HEK293 (cell line): Measurements from ENCODE around the gene SHISA9.

Experiments used
- ZNF274 ChIP-seq, 2 experiments: fragments of 200-500 bp in 1 of 2; fragments of 450-650 bp in 1 of 2; sonication (Bioruptor generic) in 1 of 2; formaldehyde crosslinking in 1 of 2; IDR thresholded peaks; 2 replicates each; pipeline versions ENCODE4 v1.5.1 to v1.6.1; 2014 to 2016; ENCODE audit warnings: borderline replicate concordance in 1 of 2, inconsistent platforms in 1 of 2, low read length in 1 of 2, missing biosample characterization in 1 of 2, missing genetic modification characterization in 1 of 2
- ZNF37A ChIP-seq: fragments of 450-650 bp; IDR thresholded peaks from 2 replicates; pipeline ENCODE4 v1.5.1; 2018; ENCODE audit warnings: missing biosample characterization, missing genetic modification characterization
- TF ChIP-seq, protein P1 (sequence below): fragments of 450-650 bp; formaldehyde crosslinking; IDR thresholded peaks from 2 replicates; pipeline ENCODE4 v1.5.1; 2016; ENCODE audit warnings: missing biosample characterization, missing genetic modification characterization
- TF ChIP-seq, protein P2 (sequence below): fragments of 450-650 bp; formaldehyde crosslinking; IDR thresholded peaks from 2 replicates; pipeline ENCODE4 v1.5.1; 2016; ENCODE audit warnings: missing biosample characterization, missing genetic modification characterization

DNA sequence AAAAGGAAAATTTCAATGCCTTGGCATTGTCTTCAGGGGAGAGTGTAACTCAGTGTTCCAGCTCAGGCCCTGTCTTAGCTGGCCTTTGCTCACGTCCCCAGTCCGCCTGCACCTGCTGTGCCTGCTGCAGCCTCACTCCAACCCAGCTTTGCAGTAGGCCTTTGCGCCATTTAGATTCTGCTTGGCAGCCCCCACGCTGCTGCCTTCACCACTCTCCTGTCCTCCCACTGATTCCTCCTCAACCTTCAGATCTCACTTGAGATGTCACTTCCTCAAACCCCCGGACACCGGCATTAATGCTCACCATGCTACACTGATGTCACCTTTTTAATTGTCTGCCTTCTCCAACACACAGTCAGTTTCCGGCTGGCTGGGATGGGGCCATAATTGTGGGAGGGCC is 166.2 kb downstream of the SHISA9 start:
- TF ChIP-seq, protein P1, sequence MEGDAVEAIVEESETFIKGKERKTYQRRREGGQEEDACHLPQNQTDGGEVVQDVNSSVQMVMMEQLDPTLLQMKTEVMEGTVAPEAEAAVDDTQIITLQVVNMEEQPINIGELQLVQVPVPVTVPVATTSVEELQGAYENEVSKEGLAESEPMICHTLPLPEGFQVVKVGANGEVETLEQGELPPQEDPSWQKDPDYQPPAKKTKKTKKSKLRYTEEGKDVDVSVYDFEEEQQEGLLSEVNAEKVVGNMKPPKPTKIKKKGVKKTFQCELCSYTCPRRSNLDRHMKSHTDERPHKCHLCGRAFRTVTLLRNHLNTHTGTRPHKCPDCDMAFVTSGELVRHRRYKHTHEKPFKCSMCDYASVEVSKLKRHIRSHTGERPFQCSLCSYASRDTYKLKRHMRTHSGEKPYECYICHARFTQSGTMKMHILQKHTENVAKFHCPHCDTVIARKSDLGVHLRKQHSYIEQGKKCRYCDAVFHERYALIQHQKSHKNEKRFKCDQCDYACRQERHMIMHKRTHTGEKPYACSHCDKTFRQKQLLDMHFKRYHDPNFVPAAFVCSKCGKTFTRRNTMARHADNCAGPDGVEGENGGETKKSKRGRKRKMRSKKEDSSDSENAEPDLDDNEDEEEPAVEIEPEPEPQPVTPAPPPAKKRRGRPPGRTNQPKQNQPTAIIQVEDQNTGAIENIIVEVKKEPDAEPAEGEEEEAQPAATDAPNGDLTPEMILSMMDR (tag by site-specific recombination) = no peak
- TF ChIP-seq ZNF37A (no peak), ZNF274 (IDR thresholded peaks at IDR 0.05; ENCODE audit: low read length) (no peak), ZNF274 (tag by site-specific recombination; IDR thresholded peaks at IDR 0.05; ENCODE audit: borderline replicate concordance) (no peak)
- TF ChIP-seq, protein P2, sequence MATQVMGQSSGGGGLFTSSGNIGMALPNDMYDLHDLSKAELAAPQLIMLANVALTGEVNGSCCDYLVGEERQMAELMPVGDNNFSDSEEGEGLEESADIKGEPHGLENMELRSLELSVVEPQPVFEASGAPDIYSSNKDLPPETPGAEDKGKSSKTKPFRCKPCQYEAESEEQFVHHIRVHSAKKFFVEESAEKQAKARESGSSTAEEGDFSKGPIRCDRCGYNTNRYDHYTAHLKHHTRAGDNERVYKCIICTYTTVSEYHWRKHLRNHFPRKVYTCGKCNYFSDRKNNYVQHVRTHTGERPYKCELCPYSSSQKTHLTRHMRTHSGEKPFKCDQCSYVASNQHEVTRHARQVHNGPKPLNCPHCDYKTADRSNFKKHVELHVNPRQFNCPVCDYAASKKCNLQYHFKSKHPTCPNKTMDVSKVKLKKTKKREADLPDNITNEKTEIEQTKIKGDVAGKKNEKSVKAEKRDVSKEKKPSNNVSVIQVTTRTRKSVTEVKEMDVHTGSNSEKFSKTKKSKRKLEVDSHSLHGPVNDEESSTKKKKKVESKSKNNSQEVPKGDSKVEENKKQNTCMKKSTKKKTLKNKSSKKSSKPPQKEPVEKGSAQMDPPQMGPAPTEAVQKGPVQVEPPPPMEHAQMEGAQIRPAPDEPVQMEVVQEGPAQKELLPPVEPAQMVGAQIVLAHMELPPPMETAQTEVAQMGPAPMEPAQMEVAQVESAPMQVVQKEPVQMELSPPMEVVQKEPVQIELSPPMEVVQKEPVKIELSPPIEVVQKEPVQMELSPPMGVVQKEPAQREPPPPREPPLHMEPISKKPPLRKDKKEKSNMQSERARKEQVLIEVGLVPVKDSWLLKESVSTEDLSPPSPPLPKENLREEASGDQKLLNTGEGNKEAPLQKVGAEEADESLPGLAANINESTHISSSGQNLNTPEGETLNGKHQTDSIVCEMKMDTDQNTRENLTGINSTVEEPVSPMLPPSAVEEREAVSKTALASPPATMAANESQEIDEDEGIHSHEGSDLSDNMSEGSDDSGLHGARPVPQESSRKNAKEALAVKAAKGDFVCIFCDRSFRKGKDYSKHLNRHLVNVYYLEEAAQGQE (tag by site-specific recombination) = no peak
